ENCODE data around the gene TJAP1.

GRCh38 chr6:43434001-43434840, 43.1 kb upstream of the TJAP1 start:
- TF ChIP-seq POLR2A (IDR thresholded peaks at IDR 0.05; ENCODE audit: low read depth, low read length) (no peak), POLR2AphosphoS5 (IDR thresholded peaks at IDR 0.05; ENCODE audit: low read depth, low read length) (no peak), TAF1 (IDR thresholded peaks at IDR 0.05; ENCODE audit: borderline replicate concordance, low read depth, low read length) (no peak)
